ENCODE measurements around the gene TMEM14C.

DNA sequence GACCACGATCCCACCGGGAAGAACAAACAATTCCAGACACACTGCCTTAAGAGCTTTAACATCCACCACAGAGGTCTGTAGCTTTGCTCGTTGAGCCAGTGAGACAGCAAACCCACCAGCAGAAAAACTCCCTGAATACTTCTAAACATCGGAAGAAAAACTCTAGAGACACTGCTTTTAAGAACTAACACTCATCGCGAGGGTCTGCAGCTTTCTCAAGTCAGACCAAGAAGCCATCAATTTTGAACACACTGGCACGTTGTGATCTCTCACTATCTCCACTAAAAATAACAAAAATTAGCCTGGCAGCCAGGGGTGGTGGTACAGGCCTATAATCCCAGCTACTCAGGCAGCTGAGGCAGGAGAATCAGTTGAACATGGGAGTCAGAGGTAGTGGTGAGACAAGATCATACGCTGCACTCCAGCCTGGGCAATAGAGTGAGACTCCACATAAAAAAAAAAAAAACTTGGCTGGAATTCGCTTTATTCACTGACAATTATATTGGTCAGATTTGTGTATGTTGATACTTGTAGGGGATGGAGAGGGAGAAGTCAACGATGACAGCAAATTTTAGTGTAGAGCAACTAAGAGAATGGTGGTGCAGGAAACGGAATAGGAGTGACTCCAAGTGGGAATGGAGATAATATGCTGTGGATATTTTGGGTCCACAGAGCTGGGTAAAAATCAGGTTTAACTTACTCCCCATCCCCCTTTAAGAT lies 860 bp upstream of the TMEM14C start:
- no peak for TF ChIP-seq POLR2A (IDR thresholded peaks at IDR 0.05)
- TF ChIP-seq, protein P1, sequence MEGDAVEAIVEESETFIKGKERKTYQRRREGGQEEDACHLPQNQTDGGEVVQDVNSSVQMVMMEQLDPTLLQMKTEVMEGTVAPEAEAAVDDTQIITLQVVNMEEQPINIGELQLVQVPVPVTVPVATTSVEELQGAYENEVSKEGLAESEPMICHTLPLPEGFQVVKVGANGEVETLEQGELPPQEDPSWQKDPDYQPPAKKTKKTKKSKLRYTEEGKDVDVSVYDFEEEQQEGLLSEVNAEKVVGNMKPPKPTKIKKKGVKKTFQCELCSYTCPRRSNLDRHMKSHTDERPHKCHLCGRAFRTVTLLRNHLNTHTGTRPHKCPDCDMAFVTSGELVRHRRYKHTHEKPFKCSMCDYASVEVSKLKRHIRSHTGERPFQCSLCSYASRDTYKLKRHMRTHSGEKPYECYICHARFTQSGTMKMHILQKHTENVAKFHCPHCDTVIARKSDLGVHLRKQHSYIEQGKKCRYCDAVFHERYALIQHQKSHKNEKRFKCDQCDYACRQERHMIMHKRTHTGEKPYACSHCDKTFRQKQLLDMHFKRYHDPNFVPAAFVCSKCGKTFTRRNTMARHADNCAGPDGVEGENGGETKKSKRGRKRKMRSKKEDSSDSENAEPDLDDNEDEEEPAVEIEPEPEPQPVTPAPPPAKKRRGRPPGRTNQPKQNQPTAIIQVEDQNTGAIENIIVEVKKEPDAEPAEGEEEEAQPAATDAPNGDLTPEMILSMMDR (IDR thresholded peaks at IDR 0.05) = no peak
